GM20431 (cell line): ENCODE results near the gene PIK3CA.
"Not testable (repeated sequence)": the region's sequence is repeated elsewhere in the genome, so short reads cannot be mapped to it uniquely, and the experiment has no call there.

ENCODE experiments used
- in situ Hi-C: fragments of 300-500 bp; cut with MseI, MboI; formaldehyde crosslinking; loops from one replicate; pipeline ENCODE4 v1.15.0; 2020; ENCODE audit warnings: low sequenced_read_pairs; ENCODE audit not compliant: unreplicated experiment

PIK3CA gene

GRCh38 chr3:179147873-179148615, at the start of gene PIK3CA:
TSS of gene PIK3CA (plus strand) at chr3:179148357. CDS start at chr3:179198826, 50,469 bp downstream.
- in situ Hi-C loops: loop anchor here (25.0 kb wide), 1 partner anchor 164 kb away; the partner anchor contains the start of gene ZNF639

- in situ Hi-C loops: no loop called here
These were observed 49.6 kb upstream of the PIK3CA start for GRCh38 chr3:179098388-179099077.

GRCh38 chr3:179100652-179101051, 47.5 kb upstream of the PIK3CA start:
- in situ Hi-C loops: no loop called here

GRCh38 chr3:179105881-179106280, 42.3 kb upstream of the PIK3CA start:
- in situ Hi-C loops: no loop called here

GRCh38 chr3:179107617-179108016, 40.5 kb upstream of the PIK3CA start:
- in situ Hi-C loops: no loop called here

- in situ Hi-C loops: no loop called here
These were observed 40.1 kb upstream of the PIK3CA start for GRCh38 chr3:179108086-179108485.

GRCh38 chr3:179113903-179114302, 34.3 kb upstream of the PIK3CA start:
- in situ Hi-C loops: no loop called here

GRCh38 chr3:179115444-179115843, 32.7 kb upstream of the PIK3CA start:
- in situ Hi-C loops: not testable (repeated sequence)

- in situ Hi-C loops: no loop called here
These were observed 31.3 kb upstream of the PIK3CA start for GRCh38 chr3:179116816-179117215.

GRCh38 chr3:179132191-179132890, 15.8 kb upstream of the PIK3CA start:
- in situ Hi-C loops: loop anchor here (25.0 kb wide), 1 partner anchor 180 kb away; the partner anchor contains the start of gene ZNF639

GRCh38 chr3:179133575-179133974, 14.6 kb upstream of the PIK3CA start:
- in situ Hi-C loops: loop anchor here (25.0 kb wide), 1 partner anchor 179 kb away; the partner anchor contains the start of gene ZNF639

GRCh38 chr3:179136195-179136594, 12.0 kb upstream of the PIK3CA start:
- in situ Hi-C loops: loop anchor here (25.0 kb wide), 1 partner anchor 176 kb away; the partner anchor contains the start of gene ZNF639

GRCh38 chr3:179141890-179142289, 6.3 kb upstream of the PIK3CA start:
- in situ Hi-C loops: loop anchor here (25.0 kb wide), 1 partner anchor 170 kb away; the partner anchor contains the start of gene ZNF639

GRCh38 chr3:179146911-179147513, 1.1 kb upstream of the PIK3CA start:
- in situ Hi-C loops: loop anchor here (25.0 kb wide), 1 partner anchor 165 kb away; the partner anchor contains the start of gene ZNF639

- in situ Hi-C loops: loop anchor here (25.0 kb wide), 1 partner anchor 165 kb away; the partner anchor contains the start of gene ZNF639
These were observed 664 bp upstream of the PIK3CA start for GRCh38 chr3:179147514-179147872.

GRCh38 chr3:179148616-179149405, 654 bp downstream of the PIK3CA start:
- in situ Hi-C loops: loop anchor here (25.0 kb wide), 1 partner anchor 163 kb away; the partner anchor contains the start of gene ZNF639

GRCh38 chr3:179149406-179149867, 1.3 kb downstream of the PIK3CA start:
- in situ Hi-C loops: loop anchor here (25.0 kb wide), 1 partner anchor 163 kb away; the partner anchor contains the start of gene ZNF639

GRCh38 chr3:179149951-179150350, 1.8 kb downstream of the PIK3CA start:
- in situ Hi-C loops: loop anchor here (25.0 kb wide), 1 partner anchor 162 kb away; the partner anchor contains the start of gene ZNF639

GRCh38 chr3:179150610-179151009, 2.5 kb downstream of the PIK3CA start:
- in situ Hi-C loops: no loop called here
